HFF-Myc (cell line): ENCODE results near the gene IGSF9B.

Experiments used
- DNase-seq: peaks from one replicate; pipeline ENCODE4 v3.0.0-alpha.2; 2011; ENCODE audit warnings: low read depth; ENCODE audit errors: extremely low read depth
- H3K4me3 ChIP-seq: replicated peaks from 2 replicates; pipeline ENCODE4 v1.5.1; 2011; ENCODE audit warnings: low read depth, mild to moderate bottlenecking, control low read depth, low read length
- CTCF ChIP-seq: IDR thresholded peaks from 2 replicates; pipeline ENCODE4 v1.5.1; 2012; ENCODE audit warnings: mild to moderate bottlenecking, low read depth, low read length, control low read depth; ENCODE audit errors: missing control alignments

IGSF9B gene

GRCh38 chr11:133922078-133922870, 34.5 kb downstream of the IGSF9B start:
- H3K4me3 ChIP-seq: no peak overlapping the region
- no peak for TF ChIP-seq CTCF
- no peak for DNase-seq

GRCh38 chr11:133921513-133921912, 35.3 kb downstream of the IGSF9B start:
- no peak for TF ChIP-seq CTCF
- H3K4me3 ChIP-seq: no peak overlapping the region
- DNase-seq: no peak

- no peak for DNase-seq
- H3K4me3 ChIP-seq: no peak overlapping the region
- no peak for TF ChIP-seq CTCF
These were observed 35.7 kb downstream of the IGSF9B start for GRCh38 chr11:133921026-133921425.

GRCh38 chr11:133920109-133920990, 36.4 kb downstream of the IGSF9B start:
- no peak overlapping the region for H3K4me3 ChIP-seq
- TF ChIP-seq CTCF: no peak
- no peak for DNase-seq

- no peak overlapping the region for H3K4me3 ChIP-seq
- no peak for TF ChIP-seq CTCF
- DNase-seq: no peak
These were observed 37.2 kb downstream of the IGSF9B start for GRCh38 chr11:133919330-133920108.

- no peak for DNase-seq
- TF ChIP-seq CTCF: no peak
- H3K4me3 ChIP-seq: no peak overlapping the region
These were observed 38.0 kb downstream of the IGSF9B start for GRCh38 chr11:133918608-133919260.
